NB4 (cell line): ENCODE measurements around the gene SPPL3.
A peak's percentile ranks its signal among the peaks of the same experiment; 100 is the strongest.

Experiments used
- CTCF ChIP-seq: IDR thresholded peaks from one replicate; pipeline ENCODE4 v1.5.1; 2012; ENCODE audit warnings: low read depth, low read length
- MAX ChIP-seq: IDR thresholded peaks from 2 replicates; pipeline ENCODE4 v1.6.1; 2011; ENCODE audit warnings: low read depth, low read length
- MYC ChIP-seq: IDR thresholded peaks from 2 replicates; pipeline ENCODE4 v1.6.1; 2011; ENCODE audit warnings: low read depth, low read length
- POLR2A ChIP-seq: IDR thresholded peaks from 2 replicates; pipeline ENCODE4 v1.6.1; 2011; ENCODE audit warnings: mild to moderate bottlenecking; ENCODE audit not compliant: insufficient read length; ENCODE audit errors: extremely low read depth

- peak; percentile 91 for TF ChIP-seq CTCF
- no peak for TF ChIP-seq POLR2A
- peak; percentile 44; the same call in 1 of the 2 replicates for TF ChIP-seq MAX
- no peak for TF ChIP-seq MYC
Measured at GRCh38 chr12:120713861-120714482, 190.2 kb downstream of the SPPL3 start.
